ENCODE results near the gene SNAP23.
A peak's percentile ranks its signal among the peaks of the same experiment; 100 is the strongest.

Gene SNAP23

GRCh38 chr15:42495361-42496212 lies at the start of gene SNAP23:
Gene SNAP23 (plus strand): TSS chr15:42495634. CDS start chr15:42511847, 16,213 bp downstream.
- DNase-seq (ENCODE audit: low read depth in 2 of 2): peak; percentile 60 to 67

GRCh38 chr15:42447599-42447998 lies 47.8 kb upstream of the SNAP23 start:
- no peak for DNase-seq (ENCODE audit: low read depth in 2 of 2)

GRCh38 chr15:42448281-42448680 lies 47.2 kb upstream of the SNAP23 start:
- no peak for DNase-seq (ENCODE audit: low read depth in 2 of 2)

- no peak for DNase-seq (ENCODE audit: low read depth in 2 of 2)
Measured at GRCh38 chr15:42449770-42450424, 45.5 kb upstream of the SNAP23 start.

- no peak for DNase-seq (ENCODE audit: low read depth in 2 of 2)
Measured at GRCh38 chr15:42450425-42450790, 45.0 kb upstream of the SNAP23 start.

GRCh38 chr15:42453826-42454225 lies 41.6 kb upstream of the SNAP23 start:
- DNase-seq (ENCODE audit: low read depth in 2 of 2): no peak

GRCh38 chr15:42456531-42456930 lies 38.9 kb upstream of the SNAP23 start:
- no peak for DNase-seq (ENCODE audit: low read depth in 2 of 2)

- no peak for DNase-seq (ENCODE audit: low read depth in 2 of 2)
Measured at GRCh38 chr15:42456971-42457370, 38.5 kb upstream of the SNAP23 start.

GRCh38 chr15:42457445-42458442 lies 37.7 kb upstream of the SNAP23 start:
- no peak for DNase-seq (ENCODE audit: low read depth in 2 of 2)

GRCh38 chr15:42461261-42461660 lies 34.2 kb upstream of the SNAP23 start:
- DNase-seq (ENCODE audit: low read depth in 2 of 2): no peak

GRCh38 chr15:42465520-42466259 lies 29.7 kb upstream of the SNAP23 start:
- no peak for DNase-seq (ENCODE audit: low read depth in 2 of 2)

GRCh38 chr15:42471002-42471401 lies 24.4 kb upstream of the SNAP23 start:
- no peak for DNase-seq (ENCODE audit: low read depth in 2 of 2)

GRCh38 chr15:42474827-42475226 lies 20.6 kb upstream of the SNAP23 start:
- no peak for DNase-seq (ENCODE audit: low read depth in 2 of 2)

GRCh38 chr15:42482701-42483100 lies 12.7 kb upstream of the SNAP23 start:
- DNase-seq (ENCODE audit: low read depth in 2 of 2): no peak

GRCh38 chr15:42483677-42484076 lies 11.8 kb upstream of the SNAP23 start:
- no peak for DNase-seq (ENCODE audit: low read depth in 2 of 2)

GRCh38 chr15:42490291-42490670 lies 5.2 kb upstream of the SNAP23 start:
- no peak for DNase-seq (ENCODE audit: low read depth in 2 of 2)

- DNase-seq (ENCODE audit: low read depth in 2 of 2): peak; percentile 72 to 76
Measured at GRCh38 chr15:42490671-42491538, 4.5 kb upstream of the SNAP23 start, which contains the start of gene ZNF106. Gene ZNF106 (minus strand): TSS chr15:42491141. CDS start chr15:42472289, 18,852 bp downstream.

GRCh38 chr15:42491539-42492225 lies 3.8 kb upstream of the SNAP23 start:
- DNase-seq (ENCODE audit: low read depth in 2 of 2): no peak

GRCh38 chr15:42493679-42494078 lies 1.8 kb upstream of the SNAP23 start:
- no peak for DNase-seq (ENCODE audit: low read depth in 2 of 2)

- no peak for DNase-seq (ENCODE audit: low read depth in 2 of 2)
Measured at GRCh38 chr15:42494998-42495360, 455 bp upstream of the SNAP23 start.
